HPDE6-E6E7 (cell line): ENCODE data around the gene MRTFB.

Source experiments
- DNase-seq: peaks from one replicate; pipeline ENCODE4 v3.0.0; 2011; ENCODE audit warnings: missing footprints; ENCODE audit errors: extremely low spot score

Gene MRTFB

DNA sequence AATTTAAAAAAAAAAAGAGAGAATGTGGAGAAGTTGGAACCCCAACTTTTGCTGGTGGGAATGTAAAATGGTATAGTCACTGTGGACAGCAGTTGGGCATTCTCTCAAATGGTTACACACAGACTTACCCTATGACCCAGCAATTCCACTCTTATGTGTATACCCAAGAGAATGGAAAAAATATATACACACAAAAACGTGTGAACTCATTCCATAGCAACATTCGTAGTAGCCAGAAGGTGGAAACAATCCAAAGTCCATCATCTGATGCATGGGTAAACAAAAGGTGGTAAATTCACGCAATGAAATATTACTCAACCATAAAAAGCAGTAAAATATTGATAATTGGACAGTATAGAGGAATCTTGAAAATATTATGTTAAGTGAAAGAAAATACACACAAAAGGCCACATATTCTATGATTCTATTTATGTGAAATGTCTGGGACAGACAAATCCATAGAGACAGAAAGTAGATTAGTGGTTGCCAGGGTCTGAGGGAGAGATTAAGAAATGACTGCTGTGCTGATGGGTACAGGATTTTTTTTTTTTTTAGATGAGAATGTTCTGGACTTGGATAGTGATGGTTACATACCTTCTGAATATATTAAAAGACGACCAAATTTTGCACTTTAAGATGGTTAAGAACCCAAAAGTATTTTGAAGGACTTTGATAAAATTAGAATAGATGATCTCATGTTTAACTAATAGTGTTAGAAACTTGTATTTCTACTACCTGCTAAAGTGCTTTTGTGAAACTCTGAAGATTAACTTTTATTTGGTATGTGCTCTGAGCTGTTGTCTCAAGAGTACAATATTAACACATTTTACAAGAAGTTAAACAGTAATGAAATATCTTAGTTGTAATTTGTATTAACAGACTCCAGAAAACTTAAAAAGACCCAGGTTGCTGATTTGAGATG, 60.9 kb downstream of the MRTFB start:
- no peak for DNase-seq

DNA sequence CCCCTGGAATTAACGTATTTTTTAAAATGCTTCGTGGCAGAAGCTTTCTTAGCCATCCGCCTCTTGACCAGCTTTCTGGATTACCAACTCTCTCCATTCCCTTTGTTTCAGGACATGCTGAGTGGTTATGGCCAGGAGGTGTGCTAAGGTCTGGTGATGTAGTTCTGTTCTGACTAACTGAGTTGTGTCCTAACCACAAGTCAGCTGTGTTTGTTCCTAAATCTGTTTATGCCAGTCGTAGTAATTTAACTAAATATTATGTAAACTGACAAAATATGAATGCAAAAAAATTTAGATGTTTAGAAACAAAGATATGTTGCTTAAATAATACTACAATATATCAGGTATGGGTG, 61.6 kb downstream of the MRTFB start:
- no peak for DNase-seq

DNA sequence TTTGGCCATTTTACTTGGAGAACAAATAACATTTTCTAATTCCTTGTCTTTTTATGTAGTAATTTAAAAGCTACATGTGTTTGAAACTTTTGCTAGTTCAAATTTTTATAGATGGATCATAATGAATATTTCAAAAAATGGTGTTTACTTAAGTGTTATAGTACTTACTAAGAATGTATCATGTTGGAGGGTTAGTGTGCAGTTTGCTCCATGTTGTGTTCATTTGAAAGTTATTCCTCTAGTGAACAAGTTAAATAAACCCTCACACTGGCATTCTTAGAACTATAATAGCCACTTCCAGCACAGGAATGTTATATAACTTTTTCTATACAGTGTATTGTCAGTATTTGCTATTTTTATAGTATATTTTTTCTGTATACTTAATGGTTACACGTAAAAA, 62.8 kb downstream of the MRTFB start:
- DNase-seq = no peak

DNA sequence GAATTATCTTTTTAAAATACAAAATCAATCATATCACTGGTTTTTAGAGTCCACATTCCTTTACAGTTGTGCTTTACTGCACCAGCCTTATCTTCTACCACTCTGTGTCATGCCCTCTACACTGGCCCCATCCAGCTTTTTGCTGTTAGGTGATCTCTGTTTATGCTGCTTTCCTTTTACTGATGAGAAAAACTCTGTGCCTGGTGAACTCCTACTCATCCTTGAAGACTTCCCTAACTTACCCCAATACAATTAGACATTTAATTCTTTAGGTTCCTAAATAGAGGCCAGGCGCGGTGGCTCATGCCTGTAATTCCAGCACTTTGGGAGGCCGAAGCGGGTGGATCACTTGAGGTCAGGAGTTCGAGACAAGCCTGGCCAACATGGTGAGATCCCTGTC, 64.6 kb downstream of the MRTFB start:
- no peak for DNase-seq

- DNase-seq = no peak
These were observed 68.8 kb downstream of the MRTFB start for GRCh38 chr16:14139872-14140271.

- DNase-seq = no peak
These were observed 69.8 kb downstream of the MRTFB start for GRCh38 chr16:14140923-14141322.

GRCh38 chr16:14146445-14146844, 75.3 kb downstream of the MRTFB start:
- no peak for DNase-seq

- DNase-seq = no peak
These were observed 76.9 kb downstream of the MRTFB start for GRCh38 chr16:14148016-14148415.

- peak; percentile 83 for DNase-seq
These were observed 77.5 kb downstream of the MRTFB start for GRCh38 chr16:14148569-14148968.

- DNase-seq = no peak
These were observed 79.7 kb downstream of the MRTFB start for GRCh38 chr16:14150796-14151195.

DNA sequence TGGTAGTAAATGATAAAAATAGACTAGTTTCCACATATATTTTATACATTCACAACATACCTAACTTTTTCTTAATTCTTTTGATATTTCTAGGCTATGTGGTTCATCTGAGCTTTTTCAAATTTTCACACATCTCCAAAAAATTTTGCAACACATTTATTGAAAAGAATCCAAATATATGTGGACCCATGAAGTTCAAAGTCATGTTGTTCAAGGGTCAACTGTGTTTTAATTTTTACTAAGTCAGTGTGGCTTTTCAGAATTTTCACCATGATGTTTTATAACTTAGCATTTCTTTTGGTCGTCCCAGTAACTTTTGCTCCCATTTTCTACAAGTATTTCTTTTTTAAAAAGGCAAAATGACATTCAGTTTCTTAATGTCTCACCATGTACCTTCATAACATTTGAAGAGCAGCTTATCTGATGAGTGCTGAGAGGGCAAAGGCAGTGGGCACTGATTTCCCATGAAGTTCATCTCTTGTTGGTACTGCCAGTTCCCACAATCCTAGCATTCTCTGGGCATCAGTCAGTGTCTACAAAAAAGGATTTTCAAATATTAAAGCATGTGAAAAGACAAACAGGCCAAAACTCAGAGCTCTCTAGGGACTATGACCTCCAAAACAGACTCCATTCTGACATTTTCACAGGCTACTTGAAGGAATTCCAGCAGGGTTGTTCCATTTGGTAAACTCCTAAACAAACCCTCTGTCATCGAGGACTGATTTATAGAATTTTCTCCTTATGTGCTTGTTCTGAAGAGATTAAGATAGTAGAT, 80.3 kb downstream of the MRTFB start:
- DNase-seq = no peak

DNA sequence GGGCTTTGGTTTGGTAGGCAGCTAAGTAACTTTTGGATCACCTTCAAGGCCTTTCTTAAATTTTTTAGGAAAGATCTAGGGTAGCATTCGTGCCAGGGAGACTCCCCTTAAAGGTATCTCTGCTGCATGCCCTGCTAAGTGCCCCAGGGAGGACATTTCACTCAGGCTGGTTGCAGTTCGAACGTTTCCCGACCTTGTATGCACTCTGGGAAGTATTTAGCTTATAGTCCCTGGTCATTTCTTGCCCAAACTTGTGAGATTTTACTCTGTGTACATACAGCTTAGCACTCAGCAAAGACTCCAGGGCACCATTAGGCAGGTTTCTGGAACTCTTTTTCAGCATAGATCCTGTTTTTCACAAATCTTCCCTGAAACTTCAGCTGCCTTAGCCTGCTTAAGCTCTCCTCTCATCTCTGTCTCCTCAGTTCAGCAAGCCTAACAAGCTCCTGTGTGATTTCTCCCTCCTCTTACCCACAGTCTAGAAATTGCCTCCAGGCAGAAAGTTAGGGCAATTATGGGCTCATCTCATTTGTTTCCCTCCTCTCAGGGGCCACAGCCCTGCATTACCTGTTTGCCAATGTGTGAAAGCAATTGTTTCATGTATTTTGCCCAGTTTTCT, 84.6 kb downstream of the MRTFB start:
- peak; percentile 11 for DNase-seq

GRCh38 chr16:14164916-14165662, 94.0 kb downstream of the MRTFB start:
- no peak for DNase-seq

DNA sequence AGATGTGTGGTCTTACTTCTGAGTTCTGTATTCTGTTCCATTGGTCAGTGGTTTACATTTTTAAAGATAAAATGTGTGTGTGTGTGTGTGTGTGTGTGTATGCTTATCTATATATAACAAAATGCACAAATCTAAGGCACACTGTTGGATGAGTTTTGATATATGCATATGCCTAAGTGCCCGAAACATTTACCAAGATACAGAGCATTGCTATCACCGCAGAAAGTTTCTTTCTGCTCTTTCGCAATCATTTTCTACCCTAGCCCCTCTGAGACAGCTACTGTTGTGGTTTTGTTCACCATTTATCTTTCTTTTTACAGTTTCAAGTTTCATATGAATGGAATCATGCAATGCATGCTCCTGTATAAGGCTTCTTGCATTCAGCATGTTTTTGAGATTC, 97.0 kb downstream of the MRTFB start:
- no peak for DNase-seq

DNA sequence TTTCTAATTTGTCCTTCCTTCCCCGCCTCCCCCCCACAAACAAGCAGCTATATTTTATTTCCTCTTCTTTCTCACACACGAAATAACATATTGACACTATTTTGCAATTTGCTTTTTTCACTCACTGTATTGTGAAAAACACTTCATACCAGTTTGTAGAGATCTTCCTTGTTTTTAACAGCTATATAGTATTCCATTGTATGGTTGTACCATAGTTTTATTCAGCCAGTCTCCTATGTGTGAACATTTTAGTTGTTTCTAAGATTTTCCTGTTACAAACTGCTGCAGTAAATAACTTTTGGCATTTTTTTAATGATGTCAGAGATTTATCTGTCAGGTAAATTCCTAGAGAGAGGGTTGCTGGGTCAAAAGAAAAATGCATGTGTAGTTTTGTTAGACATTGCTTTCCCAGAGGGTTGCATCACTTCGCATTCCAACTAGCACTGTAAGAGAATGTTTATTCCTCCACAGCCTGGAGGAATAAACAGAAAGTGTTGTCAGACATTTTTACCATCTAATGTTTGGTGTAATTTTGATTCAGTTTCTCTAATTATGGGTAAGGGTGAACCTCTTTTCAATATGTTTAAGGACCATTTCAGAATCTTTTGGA, 101.2 kb downstream of the MRTFB start:
- no peak for DNase-seq

DNA sequence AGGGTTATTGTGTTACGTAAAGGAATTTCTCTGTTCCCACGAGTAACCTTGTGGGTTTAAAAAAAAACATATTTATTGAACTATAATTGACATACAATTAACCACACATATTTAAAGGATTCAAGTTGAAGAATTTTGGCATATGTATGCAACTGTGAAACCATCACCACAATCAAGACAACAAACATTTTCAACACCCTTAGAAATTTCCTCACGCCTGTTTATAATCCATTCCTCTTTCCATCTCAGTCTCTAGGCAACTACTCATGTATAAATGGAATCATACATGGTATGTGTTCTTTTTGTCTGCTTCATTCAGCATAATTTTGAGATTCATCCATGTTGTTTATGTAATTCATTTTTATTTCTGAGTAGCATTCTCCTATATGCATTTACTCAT, 104.0 kb downstream of the MRTFB start:
- DNase-seq = no peak

- no peak for DNase-seq
These were observed 106.6 kb downstream of the MRTFB start for GRCh38 chr16:14177704-14178103.

DNA sequence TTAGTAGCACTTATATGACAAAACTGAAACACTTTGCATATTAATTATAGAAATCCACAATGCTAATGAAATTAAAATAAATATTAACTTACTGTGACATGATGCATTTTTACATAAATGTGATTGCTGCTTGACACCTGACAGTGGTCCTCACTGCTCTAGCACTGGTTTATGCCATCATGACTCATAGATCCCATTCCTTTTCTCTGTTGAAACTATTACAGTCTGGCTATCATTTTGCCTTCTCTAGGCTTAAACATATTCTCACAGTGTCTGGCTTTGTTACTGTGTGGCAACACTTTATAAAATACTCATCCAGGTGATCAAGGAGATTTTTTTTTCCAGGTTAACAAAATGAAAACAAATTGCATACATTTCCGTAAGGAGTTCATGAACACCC, 108.0 kb downstream of the MRTFB start:
- DNase-seq = no peak

GRCh38 chr16:14180481-14180944, 109.4 kb downstream of the MRTFB start:
- DNase-seq = no peak

GRCh38 chr16:14181371-14182050, 110.4 kb downstream of the MRTFB start:
- peak; percentile 46 for DNase-seq

GRCh38 chr16:14182999-14183398, 111.9 kb downstream of the MRTFB start:
- DNase-seq = no peak
